ENCODE measurements around the gene KRT85.

DNA sequence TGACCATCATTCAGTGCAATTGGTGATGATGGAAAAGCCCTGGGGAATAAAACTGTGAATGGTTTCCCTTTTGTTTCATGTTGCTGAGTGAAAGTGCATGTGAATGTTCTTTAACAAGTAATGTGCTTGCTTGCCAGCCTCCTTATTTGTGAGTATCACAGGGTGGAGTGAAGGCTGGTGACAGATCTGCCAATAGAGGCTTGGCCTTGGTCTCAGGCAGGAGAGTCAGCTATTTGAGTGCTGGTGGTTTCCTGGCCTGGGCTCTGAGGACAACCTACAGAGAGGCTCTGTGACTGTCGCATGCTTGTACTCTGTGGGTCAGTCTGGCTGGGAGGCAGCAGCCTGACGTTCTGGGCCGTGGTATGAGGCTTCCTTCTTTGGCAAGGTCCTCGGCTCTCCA is 20.7 kb downstream of the KRT85 start:
- TF ChIP-seq, protein P1, sequence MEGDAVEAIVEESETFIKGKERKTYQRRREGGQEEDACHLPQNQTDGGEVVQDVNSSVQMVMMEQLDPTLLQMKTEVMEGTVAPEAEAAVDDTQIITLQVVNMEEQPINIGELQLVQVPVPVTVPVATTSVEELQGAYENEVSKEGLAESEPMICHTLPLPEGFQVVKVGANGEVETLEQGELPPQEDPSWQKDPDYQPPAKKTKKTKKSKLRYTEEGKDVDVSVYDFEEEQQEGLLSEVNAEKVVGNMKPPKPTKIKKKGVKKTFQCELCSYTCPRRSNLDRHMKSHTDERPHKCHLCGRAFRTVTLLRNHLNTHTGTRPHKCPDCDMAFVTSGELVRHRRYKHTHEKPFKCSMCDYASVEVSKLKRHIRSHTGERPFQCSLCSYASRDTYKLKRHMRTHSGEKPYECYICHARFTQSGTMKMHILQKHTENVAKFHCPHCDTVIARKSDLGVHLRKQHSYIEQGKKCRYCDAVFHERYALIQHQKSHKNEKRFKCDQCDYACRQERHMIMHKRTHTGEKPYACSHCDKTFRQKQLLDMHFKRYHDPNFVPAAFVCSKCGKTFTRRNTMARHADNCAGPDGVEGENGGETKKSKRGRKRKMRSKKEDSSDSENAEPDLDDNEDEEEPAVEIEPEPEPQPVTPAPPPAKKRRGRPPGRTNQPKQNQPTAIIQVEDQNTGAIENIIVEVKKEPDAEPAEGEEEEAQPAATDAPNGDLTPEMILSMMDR (IDR thresholded peaks at IDR 0.05): no peak
- TF ChIP-seq ZFX (IDR thresholded peaks at IDR 0.05; ENCODE audit: borderline replicate concordance): no peak

All from 22Rv1 (cell line).